Fibroblast of mammary gland (primary cell): ENCODE measurements around the gene PPP2R2C.

Experiments
- DNase-seq: peaks from one replicate; pipeline ENCODE4 v3.0.0-alpha.2; 2010; ENCODE audit warnings: low read depth
- H3K4me3 ChIP-seq: 2 replicates; pipeline ENCODE4 v1.5.1; 2011; ENCODE audit warnings: low read depth, mild to moderate bottlenecking, low read length, moderate library complexity; ENCODE audit not compliant: control insufficient read depth
- TF ChIP-seq, protein P1 (sequence below): conservative IDR thresholded peaks from 2 replicates; pipeline ENCODE4 v1.5.1; 2011; ENCODE audit warnings: low read depth, low read length, inconsistent platforms; ENCODE audit not compliant: control insufficient read depth, insufficient read depth

Gene PPP2R2C

GRCh38 chr4:6502147-6502546 lies 29.7 kb upstream of the PPP2R2C start:
- no peak for DNase-seq
- TF ChIP-seq, protein P1, sequence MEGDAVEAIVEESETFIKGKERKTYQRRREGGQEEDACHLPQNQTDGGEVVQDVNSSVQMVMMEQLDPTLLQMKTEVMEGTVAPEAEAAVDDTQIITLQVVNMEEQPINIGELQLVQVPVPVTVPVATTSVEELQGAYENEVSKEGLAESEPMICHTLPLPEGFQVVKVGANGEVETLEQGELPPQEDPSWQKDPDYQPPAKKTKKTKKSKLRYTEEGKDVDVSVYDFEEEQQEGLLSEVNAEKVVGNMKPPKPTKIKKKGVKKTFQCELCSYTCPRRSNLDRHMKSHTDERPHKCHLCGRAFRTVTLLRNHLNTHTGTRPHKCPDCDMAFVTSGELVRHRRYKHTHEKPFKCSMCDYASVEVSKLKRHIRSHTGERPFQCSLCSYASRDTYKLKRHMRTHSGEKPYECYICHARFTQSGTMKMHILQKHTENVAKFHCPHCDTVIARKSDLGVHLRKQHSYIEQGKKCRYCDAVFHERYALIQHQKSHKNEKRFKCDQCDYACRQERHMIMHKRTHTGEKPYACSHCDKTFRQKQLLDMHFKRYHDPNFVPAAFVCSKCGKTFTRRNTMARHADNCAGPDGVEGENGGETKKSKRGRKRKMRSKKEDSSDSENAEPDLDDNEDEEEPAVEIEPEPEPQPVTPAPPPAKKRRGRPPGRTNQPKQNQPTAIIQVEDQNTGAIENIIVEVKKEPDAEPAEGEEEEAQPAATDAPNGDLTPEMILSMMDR = no peak
- no peak overlapping the region for H3K4me3 ChIP-seq

DNA sequence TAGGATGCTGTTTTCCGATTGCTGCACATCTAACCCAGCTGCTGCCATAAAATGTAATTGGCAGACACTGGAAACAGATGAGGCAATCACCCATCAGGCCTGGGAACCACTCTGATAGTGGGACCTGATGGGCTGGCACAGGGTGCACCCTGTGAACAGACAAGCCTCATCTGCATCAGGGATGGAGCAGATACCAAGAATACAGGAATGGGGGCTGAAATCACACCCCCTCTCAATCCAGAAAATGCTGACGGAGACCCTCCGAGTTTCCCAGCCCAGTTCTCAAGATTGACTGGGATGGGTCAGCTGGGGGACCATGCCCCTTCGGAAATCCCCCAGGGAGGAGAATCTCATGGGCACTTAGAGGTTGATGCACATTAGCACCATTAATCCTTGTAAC lies 28.8 kb upstream of the PPP2R2C start:
- DNase-seq = no peak
- H3K4me3 ChIP-seq = no peak overlapping the region
- TF ChIP-seq, protein P1 = no peak

GRCh38 chr4:6500481-6501140 lies 28.2 kb upstream of the PPP2R2C start:
- TF ChIP-seq, protein P1 = no peak
- no peak for DNase-seq
- H3K4me3 ChIP-seq = no peak overlapping the region

GRCh38 chr4:6499238-6499600 lies 26.8 kb upstream of the PPP2R2C start:
- TF ChIP-seq, protein P1 = no peak
- no peak overlapping the region for H3K4me3 ChIP-seq
- DNase-seq = no peak

DNA sequence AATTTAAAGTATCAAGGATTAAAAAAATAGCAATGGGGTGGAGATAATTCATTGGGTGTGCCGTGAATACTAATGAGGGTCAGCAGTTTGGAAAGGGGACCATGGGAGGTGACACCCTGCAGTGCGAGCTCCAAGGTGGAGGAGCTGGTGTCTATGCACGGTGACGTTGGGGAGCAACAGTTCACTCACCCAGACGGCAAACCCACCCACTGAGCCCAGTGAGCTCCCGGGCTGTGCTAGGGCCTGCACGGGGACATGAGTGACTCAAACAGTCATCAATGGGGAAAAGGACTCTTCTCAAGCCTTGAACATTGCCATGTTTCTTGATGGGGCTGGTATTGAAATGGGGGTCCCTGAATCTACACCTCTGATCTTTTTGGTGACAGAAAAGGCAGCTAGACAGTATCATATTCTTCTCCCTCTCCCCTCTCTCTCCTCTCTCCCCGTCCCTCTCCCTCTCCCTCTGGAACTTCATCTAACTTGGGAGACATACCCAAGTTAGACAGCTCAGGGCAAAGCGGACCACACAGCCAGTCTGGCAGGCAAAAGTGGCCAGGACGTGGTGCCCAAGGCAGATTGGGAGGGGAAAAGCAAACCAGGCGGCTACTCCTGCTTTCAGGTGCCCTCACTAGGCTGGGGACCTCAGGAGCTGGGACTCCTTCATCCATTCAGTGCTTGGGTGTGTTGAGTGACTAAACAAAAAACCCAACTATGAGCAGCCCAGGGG lies 26.3 kb upstream of the PPP2R2C start:
- DNase-seq = no peak
- H3K4me3 ChIP-seq = no peak overlapping the region
- TF ChIP-seq, protein P1 = no peak

DNA sequence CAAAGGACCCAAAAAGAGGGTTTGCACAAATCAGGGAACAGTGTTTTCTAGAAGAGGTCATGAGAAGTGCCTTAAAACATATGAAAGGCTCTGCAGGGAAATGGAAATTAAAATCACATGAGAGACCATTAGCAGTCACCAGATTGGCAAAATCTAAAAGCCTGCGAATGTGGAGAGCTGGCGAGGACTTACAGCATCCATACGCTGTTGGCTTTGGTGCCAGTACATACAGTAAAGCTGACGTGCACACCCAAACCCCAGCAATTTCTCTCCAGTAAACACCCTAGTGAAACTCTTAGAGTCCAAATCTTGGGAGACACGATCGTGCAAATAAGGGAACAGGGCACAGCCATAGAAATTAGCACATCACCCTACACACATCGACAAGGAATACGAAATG lies 25.4 kb upstream of the PPP2R2C start:
- H3K4me3 ChIP-seq = no peak overlapping the region
- TF ChIP-seq, protein P1 = no peak

More for the DNA sequence above, 25.4 kb upstream of the PPP2R2C start:
- no peak for DNase-seq
